Stimulated activated CD8-positive, alpha-beta memory T cell treated with anti-CD3 and anti-CD28 coated beads, Interleukin-15, amount 100 ng/mL, for 48 hours (primary cell): ENCODE data around the gene IL17RA.
"Not testable (repeated sequence)": the region's sequence is repeated elsewhere in the genome, so short reads cannot be mapped to it uniquely, and the experiment has no call there.

Experiments used
- DNase-seq, 2 donors: peaks; one replicate each; pipeline ENCODE4 v3.0.0-alpha.2; 2020; ENCODE audit warnings: low read depth in 2 of 2

IL17RA gene

DNA sequence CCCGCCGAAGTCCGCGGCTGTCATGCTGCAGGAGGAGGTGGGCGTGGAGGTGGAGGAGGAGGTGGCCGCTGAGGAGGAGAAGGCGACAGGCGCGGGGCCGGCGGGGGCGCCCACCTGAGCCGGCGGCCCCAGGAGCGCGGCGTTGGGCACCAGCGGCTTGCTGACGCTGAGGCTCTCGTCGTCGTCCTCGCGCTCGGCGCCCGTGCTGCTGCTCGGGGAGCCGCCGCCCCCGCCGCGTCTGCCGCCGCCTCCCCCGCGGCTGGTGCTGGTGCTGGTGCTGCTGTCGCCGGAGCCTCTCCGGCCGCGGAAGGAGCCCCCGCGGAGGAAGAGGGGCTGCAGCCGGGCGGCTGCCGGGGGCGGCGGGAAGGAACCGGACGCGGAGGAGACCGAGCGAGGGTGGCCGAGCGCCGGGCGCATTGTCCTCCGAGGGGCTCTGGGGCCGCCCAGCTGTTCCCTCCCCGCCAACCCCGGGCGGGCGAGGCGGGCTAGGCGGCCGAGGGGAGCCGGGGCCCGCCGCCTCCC, 36.0 kb downstream of the IL17RA start:
- DNase-seq: no peak

- DNase-seq: no peak
Observed at GRCh38 chr22:17121233-17122195, 36.7 kb downstream of the IL17RA start, which contains the start of gene TMEM121B. Gene TMEM121B (minus strand): TSS chr22:17121360. CDS start chr22:17121127, 233 bp downstream.

DNA sequence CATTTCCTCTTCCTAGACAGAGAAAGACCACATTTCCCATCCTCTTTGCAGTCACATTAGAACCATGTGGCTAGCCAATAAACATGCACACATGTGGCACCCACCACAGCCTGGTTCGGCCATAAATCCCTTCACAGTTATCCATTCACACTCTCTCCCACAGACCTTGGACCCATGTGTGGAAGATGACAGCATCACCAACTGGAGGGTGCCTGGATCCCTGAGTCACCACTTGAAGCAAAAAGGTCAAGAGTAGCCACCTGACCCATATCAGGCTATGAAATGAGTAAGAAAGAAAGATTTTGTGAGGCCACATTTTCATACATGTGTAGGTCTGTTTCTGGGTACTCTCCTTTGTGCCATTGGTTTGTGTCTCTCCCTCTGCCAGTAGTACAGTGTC, 45.4 kb downstream of the IL17RA start:
- DNase-seq: no peak

GRCh38 chr22:17131686-17132085, 46.9 kb downstream of the IL17RA start:
- no peak for DNase-seq

- no peak for DNase-seq
Observed at GRCh38 chr22:17132112-17132511, 47.3 kb downstream of the IL17RA start.

GRCh38 chr22:17133137-17133536, 48.3 kb downstream of the IL17RA start:
- DNase-seq: no peak

GRCh38 chr22:17135153-17135760, 50.5 kb downstream of the IL17RA start:
- no peak for DNase-seq

GRCh38 chr22:17137170-17137569, 52.4 kb downstream of the IL17RA start:
- DNase-seq: no peak

- DNase-seq: no peak
Observed at GRCh38 chr22:17137861-17138425, 53.1 kb downstream of the IL17RA start.

DNA sequence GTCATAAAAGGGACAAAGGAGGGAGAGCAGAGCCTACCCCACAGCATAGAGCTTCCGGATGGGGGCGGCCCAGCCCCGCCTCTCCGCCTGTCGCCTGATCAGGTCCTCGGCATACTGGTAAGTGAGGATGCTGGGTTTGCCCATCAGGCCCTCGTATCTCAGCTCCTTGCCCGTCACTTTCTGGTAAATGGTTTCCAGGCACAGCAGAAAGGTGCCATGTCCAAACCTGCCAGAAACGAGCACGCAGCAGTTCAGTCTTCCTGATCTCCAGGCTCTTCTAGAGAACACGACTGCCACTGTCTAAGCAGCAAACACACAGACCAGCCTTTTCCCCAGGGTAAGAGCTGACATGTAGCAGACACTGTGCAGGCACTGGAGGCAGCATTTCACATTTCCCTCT, 53.7 kb downstream of the IL17RA start:
- DNase-seq: no peak

DNA sequence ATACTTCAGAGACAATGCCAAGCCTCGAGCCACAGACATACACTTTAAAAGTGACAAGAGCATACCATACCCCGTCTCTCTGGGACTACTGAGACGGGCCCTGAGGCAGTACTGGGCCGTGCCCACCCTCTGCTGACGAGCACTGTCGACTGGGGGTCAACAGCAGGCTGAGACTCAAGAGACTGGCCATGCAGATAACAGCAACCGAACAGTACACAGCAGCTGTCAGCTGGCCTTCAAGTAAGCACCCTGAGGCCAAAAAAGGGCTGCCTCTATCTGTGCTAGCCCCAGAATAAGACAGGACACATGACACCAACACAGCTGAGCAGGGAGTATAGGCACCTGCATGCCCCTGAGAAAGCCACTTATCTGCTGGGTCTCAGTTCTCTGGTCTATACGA, 55.2 kb downstream of the IL17RA start:
- DNase-seq: no peak

- DNase-seq: no peak
Observed at GRCh38 chr22:17140826-17141766, 56.3 kb downstream of the IL17RA start.

- no peak for DNase-seq
Observed at GRCh38 chr22:17143101-17143500, 58.3 kb downstream of the IL17RA start.

- DNase-seq: no peak
Observed at GRCh38 chr22:17143826-17144225, 59.0 kb downstream of the IL17RA start.

DNA sequence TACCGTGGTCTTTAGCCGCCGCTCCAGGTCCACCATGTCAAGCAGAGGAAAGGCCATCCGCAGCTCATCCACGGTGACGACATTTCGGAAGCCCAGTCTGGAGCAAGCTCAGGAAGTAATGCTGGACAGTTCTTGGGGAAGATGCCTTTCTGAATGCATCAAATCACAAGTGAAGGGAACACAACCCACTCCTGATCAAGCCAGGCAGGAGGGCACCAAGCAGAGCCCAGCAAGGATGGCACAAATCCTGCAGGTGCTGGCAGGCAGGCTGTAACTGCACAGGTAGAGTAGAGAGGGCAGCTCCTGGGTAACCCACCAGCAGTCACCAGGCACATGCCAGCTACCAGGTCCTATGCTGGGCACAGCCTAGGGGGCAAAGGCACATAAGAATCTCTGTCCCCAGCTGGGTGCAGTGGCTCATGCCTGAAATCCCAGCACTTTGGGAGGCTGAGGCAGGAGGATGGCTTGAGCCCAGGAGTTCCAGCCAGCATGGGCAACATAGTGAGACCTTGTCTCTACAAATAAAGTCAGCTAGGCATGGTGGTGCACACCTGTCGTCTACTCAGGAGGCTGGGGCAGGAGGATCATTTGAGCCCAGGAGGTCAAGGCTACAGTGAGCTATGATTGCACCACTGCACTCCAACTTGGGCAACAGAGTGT, 60.4 kb downstream of the IL17RA start:
- DNase-seq: no peak

- not testable (repeated sequence) for DNase-seq
Observed at GRCh38 chr22:17147458-17147857, 62.7 kb downstream of the IL17RA start.

GRCh38 chr22:17149076-17149815, 64.4 kb downstream of the IL17RA start:
- no peak for DNase-seq

DNA sequence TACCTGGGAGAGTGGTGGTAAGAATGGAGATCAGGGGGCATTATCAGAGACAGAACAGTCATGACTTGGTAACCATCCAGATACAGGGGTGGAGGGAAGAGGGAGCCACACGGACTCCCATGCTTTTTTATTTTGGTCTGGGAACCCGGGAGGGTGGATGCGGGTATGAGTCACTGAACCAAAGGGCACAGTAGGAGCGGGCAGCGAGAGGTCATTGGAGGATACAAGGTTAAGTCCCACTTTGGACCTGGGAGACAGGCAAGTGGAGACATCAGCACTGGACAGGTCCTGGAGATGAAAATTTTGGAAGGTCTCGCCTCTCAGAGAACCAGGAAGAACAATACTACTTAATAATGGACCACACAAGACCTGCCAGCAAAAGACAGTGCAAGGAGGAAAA, 67.5 kb downstream of the IL17RA start:
- no peak for DNase-seq

DNA sequence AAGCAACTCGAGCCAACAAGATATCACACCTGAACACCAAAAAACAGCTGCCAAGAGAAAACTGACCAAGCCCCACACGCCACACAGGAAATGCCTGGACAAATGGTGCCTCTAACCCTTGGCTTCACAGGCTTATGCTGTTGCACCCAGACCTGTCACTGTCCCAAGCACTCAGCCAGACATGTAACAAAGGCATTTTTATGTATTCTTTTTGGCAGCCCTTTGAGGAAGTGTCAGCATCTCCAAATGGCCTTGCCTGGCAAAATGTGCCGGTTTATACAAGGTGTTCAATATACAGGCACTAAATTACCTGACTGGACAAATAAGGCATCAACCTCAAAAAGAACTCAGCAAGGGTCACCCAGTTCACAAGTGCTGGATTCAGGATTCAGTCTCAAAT, 68.2 kb downstream of the IL17RA start:
- DNase-seq: no peak

DNA sequence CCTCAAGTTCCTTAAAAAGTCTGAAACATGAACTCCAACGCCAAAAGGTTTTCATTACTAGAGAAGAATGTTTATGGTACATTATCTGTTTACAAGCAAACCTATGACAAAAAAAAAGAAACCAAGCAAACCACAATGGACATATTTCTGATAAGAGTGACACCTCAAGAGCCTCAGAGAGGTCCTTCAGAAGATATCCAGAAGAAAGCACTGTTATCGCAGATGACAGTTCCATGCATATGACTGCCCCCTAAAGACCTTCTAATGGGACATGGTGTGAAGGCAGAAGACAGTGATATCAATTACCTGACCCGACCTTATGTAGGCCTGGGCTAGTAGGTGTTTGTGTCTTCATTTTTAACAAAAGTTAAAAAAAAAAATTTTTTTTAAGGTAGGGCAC, 71.1 kb downstream of the IL17RA start:
- DNase-seq: no peak
